Muscle of back (tissue), 11 donors: ENCODE measurements around the gene RASGRP3. TPM values are rescaled to one million over a fixed set of nuclear protein-coding genes. Genes with fewer than 3 reads are reported as not detected.

Experiments used
- DNase-seq, 3 donors: peaks; one replicate each; pipeline versions ENCODE4 v3.0.0 to v3.0.0-alpha.2; 2013
- polyA plus RNA-seq, 10 donors: library from polyadenylated mRNA; unstranded; fragments of 120-200 nt; gene quantifications; one replicate each; pipeline ENCODE4 v1.2.1, GENCODE V29; 2013; ENCODE audit not compliant: insufficient read length in 10 of 10

Gene RASGRP3
- polyA plus RNA-seq, 10 donors = 18.8 to 43.9 (median 29.3) TPM

GRCh38 chr2:33573657-33574056 is 97.2 kb downstream of the RASGRP3 start:
- DNase-seq = no peak

GRCh38 chr2:33577084-33577483 is 100.6 kb downstream of the RASGRP3 start:
- no peak for DNase-seq

- DNase-seq = no peak
Measured at GRCh38 chr2:33577668-33578067, 101.2 kb downstream of the RASGRP3 start.

GRCh38 chr2:33579227-33579626 is 102.8 kb downstream of the RASGRP3 start:
- DNase-seq = peak in 1 of 3 donors; percentile 40

- DNase-seq = no peak
Measured at GRCh38 chr2:33581872-33582271, 105.4 kb downstream of the RASGRP3 start.

- DNase-seq = peak in 2 of 3 donors; percentile 61 to 77
Measured at GRCh38 chr2:33583194-33583938, 106.9 kb downstream of the RASGRP3 start.

GRCh38 chr2:33586766-33587165 is 110.3 kb downstream of the RASGRP3 start:
- no peak for DNase-seq

- DNase-seq = peak; percentile 47 to 78 (median 66)
Measured at GRCh38 chr2:33588232-33588631, 111.8 kb downstream of the RASGRP3 start.

GRCh38 chr2:33589444-33589843 is 113.0 kb downstream of the RASGRP3 start:
- DNase-seq = peak; percentile 29 to 63 (median 34)

GRCh38 chr2:33595385-33595784 is 118.9 kb downstream of the RASGRP3 start:
- DNase-seq = no peak

- no peak for DNase-seq
Measured at GRCh38 chr2:33597026-33597425, 120.6 kb downstream of the RASGRP3 start.

GRCh38 chr2:33598561-33599174 is 122.2 kb downstream of the RASGRP3 start:
- peak; percentile 19 to 72 (median 51) for DNase-seq

- peak; percentile 99 to 100 (median 100) for DNase-seq
Measured at GRCh38 chr2:33599175-33599942, 122.9 kb downstream of the RASGRP3 start, which contains the start of gene FAM98A. Gene FAM98A, minus strand, starts transcription at chr2:33599299. Its CDS starts 78 bp downstream, at chr2:33599221.

GRCh38 chr2:33599943-33600192 is 123.4 kb downstream of the RASGRP3 start:
- no peak for DNase-seq

GRCh38 chr2:33602201-33602830 is 125.9 kb downstream of the RASGRP3 start:
- no peak for DNase-seq

GRCh38 chr2:33603416-33603815 is 127.0 kb downstream of the RASGRP3 start:
- DNase-seq = no peak

GRCh38 chr2:33605056-33605455 is 128.6 kb downstream of the RASGRP3 start:
- no peak for DNase-seq

GRCh38 chr2:33606100-33606499 is 129.7 kb downstream of the RASGRP3 start:
- DNase-seq = no peak

GRCh38 chr2:33606622-33607021 is 130.2 kb downstream of the RASGRP3 start:
- DNase-seq = no peak

GRCh38 chr2:33607251-33607721 is 130.8 kb downstream of the RASGRP3 start:
- peak in 1 of 3 donors; percentile 9 for DNase-seq

GRCh38 chr2:33607905-33608304 is 131.5 kb downstream of the RASGRP3 start:
- DNase-seq = peak; percentile 23 to 70 (median 43)

GRCh38 chr2:33614190-33614589 is 137.7 kb downstream of the RASGRP3 start:
- no peak for DNase-seq
